ENCODE results near the gene PAPSS2. TPM values are rescaled to one million over a fixed set of nuclear protein-coding genes. Genes with fewer than 3 reads are reported as not detected.
A peak's percentile ranks its signal among the peaks of the same experiment; 100 is the strongest.

The PAPSS2 gene
- total and polyA plus RNA-seq, 2 experiments from 2014 or later: 13.2 to 19.6 TPM

DNA sequence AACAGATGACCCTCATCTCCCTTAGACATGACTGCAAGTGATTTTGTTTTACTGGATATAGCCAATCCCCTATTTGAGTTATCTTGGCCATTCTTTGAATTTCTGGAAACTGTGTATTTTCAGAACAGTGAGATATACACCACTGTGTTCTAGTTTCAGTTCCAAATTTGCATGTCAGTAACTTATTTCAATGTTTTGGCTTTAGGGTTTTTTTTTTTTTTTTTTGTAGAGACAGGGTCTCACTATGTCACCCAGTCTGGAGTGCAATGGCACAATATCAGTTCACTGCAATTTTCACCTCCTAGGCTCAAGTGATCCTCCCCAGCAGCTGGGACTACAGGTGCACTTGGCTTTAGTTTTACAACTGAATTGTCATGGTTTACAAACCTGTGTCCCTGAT, 91.1 kb downstream of the PAPSS2 start:
- no peaks in the 10 kb centered on the region for H3K79me2 ChIP-seq (replicated peaks; ENCODE audit: insufficient read depth)
- no peaks in the 10 kb centered on the region for H3K27me3 ChIP-seq (ENCODE audit: insufficient read depth)
- no peak overlapping the region for H3K4me3 Mint-ChIP-seq
- TF ChIP-seq POLR2AphosphoS5 (IDR thresholded peaks at IDR 0.05; ENCODE audit: low read depth) (no peak), ZNF331 (CRISPR knock-in tag; IDR thresholded peaks at IDR 0.05; ENCODE audit: low read depth) (no peak), CTCF (conservative IDR thresholded peaks at IDR 0.05; ENCODE audit: low read depth in 2 of 2) (no peak)
- H3K4me1 ChIP-seq (ENCODE audit: insufficient read depth): peaks cover 18% of the 10 kb centered on the region
- H3K4me3 ChIP-seq: no peak overlapping the region
- 0 out of 3 replicates have a peak, but pooled peaks cover 4% of the 10 kb centered on the region for H3K9me3 Mint-ChIP-seq
- H3K4me2 ChIP-seq: no peak overlapping the region
- ATAC-seq: no peak
- H2AFZ ChIP-seq: no peak overlapping the region
- peaks cover 29% of the 10 kb centered on the region for H3K4me1 Mint-ChIP-seq
- H3K36me3 Mint-ChIP-seq (ENCODE audit: low read depth): peaks cover 29% of the 10 kb centered on the region; the same call in 2 of the 3 replicates
- H3F3A ChIP-seq (replicated peaks; ENCODE audit: low read depth): no peaks in the 10 kb centered on the region; the same call in 1 of the 2 replicates
- H3K27me3 Mint-ChIP-seq (ENCODE audit: insufficient read depth, low read depth, poor library complexity): peaks cover 4% of the 10 kb centered on the region
- DNase-seq (ENCODE audit: low spot score): no peak
- H3K27ac Mint-ChIP-seq: no peak overlapping the region
- no peaks in the 10 kb centered on the region for H3K9me2 ChIP-seq (ENCODE audit: insufficient read depth)
- no peaks in the 10 kb centered on the region; the same call in 1 of the 2 replicates for H3K36me3 ChIP-seq (ENCODE audit: insufficient read depth)
- H3K27ac ChIP-seq (ENCODE audit: low read depth): peak overlapping the region; percentile 82
- H4K20me1 ChIP-seq (replicated peaks; ENCODE audit: insufficient read depth): no peaks in the 10 kb centered on the region

DNA sequence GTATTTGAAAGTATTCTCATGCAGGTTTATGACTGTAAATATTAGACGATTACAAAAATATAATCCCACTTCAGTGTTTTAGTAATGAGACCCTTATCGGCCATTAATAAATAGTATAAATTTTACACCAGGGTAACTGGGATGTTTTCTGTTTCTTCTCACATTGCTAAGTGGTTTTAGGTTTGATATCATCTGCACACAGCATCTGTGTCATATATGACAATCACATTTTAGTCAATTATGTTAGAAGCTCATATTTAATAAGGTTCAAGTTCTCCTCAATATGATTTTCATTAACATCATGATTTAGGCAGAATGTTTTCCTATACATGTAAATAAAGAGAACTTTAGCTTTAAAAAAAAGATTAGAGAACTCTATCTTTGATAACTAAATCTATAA, 91.6 kb downstream of the PAPSS2 start:
- Histone ChIP-seq H3K4me3 (no peak overlapping the region), H3K27ac (ENCODE audit: low read depth) (no peak overlapping the region), H3K79me2 (replicated peaks; ENCODE audit: insufficient read depth) (no peaks in the 10 kb centered on the region), H3K36me3 (ENCODE audit: insufficient read depth) (no peaks in the 10 kb centered on the region; the same call in 1 of the 2 replicates), H2AFZ (no peak overlapping the region), H3K9me2 (ENCODE audit: insufficient read depth) (no peaks in the 10 kb centered on the region), H3K27me3 (ENCODE audit: insufficient read depth) (no peaks in the 10 kb centered on the region), H3K4me2 (no peak overlapping the region), H3F3A (replicated peaks; ENCODE audit: low read depth) (no peaks in the 10 kb centered on the region; the same call in 1 of the 2 replicates), H3K4me1 (ENCODE audit: insufficient read depth) (peaks cover 18% of the 10 kb centered on the region), H4K20me1 (replicated peaks; ENCODE audit: insufficient read depth) (no peaks in the 10 kb centered on the region)
- no peak overlapping the region for H3K4me3 Mint-ChIP-seq
- 0 out of 3 replicates have a peak, but pooled peaks cover 4% of the 10 kb centered on the region for H3K9me3 Mint-ChIP-seq
- DNase-seq (ENCODE audit: low spot score) (no peak), ATAC-seq (no peak)
- H3K27me3 Mint-ChIP-seq (ENCODE audit: insufficient read depth, low read depth, poor library complexity): peaks cover 4% of the 10 kb centered on the region
- no peak overlapping the region for H3K27ac Mint-ChIP-seq
- H3K36me3 Mint-ChIP-seq (ENCODE audit: low read depth): peaks cover 34% of the 10 kb centered on the region; the same call in 2 of the 3 replicates
- H3K4me1 Mint-ChIP-seq: peaks cover 29% of the 10 kb centered on the region
- no peak for TF ChIP-seq ZNF331 (CRISPR knock-in tag; IDR thresholded peaks at IDR 0.05; ENCODE audit: low read depth)
- TF ChIP-seq ZNF114 (CRISPR knock-in tag; IDR thresholded peaks at IDR 0.05): no peak
- no peak for TF ChIP-seq NANOG (IDR thresholded peaks at IDR 0.05; ENCODE audit: borderline replicate concordance)
- no peak for TF ChIP-seq CTCF (conservative IDR thresholded peaks at IDR 0.05; ENCODE audit: low read depth in 2 of 2)
- TF ChIP-seq POLR2AphosphoS5 (IDR thresholded peaks at IDR 0.05; ENCODE audit: low read depth): no peak
- no peak for TF ChIP-seq ZNF462 (CRISPR knock-in tag; IDR thresholded peaks at IDR 0.05)
- TF ChIP-seq CREB1 (CRISPR knock-in tag; IDR thresholded peaks at IDR 0.05; ENCODE audit: low read depth): no peak
- TF ChIP-seq EZH2phosphoT487 (IDR thresholded peaks at IDR 0.05; ENCODE audit: unreplicated experiment): no peak
- no peak for TF ChIP-seq EZH2 (IDR thresholded peaks at IDR 0.05; ENCODE audit: low read depth, unreplicated experiment)

Data from GM23338 (cell line).